HG03521 (cell line): Measurements from ENCODE around the gene KCNJ15.

Source experiments
- ATAC-seq: cut with Tn5 transposase; IDR thresholded peaks from one replicate; pipeline ENCODE4 v1.9.1; 2021; ENCODE audit warnings: mild to moderate bottlenecking, moderate library complexity; ENCODE audit not compliant: unreplicated experiment

The KCNJ15 gene

DNA sequence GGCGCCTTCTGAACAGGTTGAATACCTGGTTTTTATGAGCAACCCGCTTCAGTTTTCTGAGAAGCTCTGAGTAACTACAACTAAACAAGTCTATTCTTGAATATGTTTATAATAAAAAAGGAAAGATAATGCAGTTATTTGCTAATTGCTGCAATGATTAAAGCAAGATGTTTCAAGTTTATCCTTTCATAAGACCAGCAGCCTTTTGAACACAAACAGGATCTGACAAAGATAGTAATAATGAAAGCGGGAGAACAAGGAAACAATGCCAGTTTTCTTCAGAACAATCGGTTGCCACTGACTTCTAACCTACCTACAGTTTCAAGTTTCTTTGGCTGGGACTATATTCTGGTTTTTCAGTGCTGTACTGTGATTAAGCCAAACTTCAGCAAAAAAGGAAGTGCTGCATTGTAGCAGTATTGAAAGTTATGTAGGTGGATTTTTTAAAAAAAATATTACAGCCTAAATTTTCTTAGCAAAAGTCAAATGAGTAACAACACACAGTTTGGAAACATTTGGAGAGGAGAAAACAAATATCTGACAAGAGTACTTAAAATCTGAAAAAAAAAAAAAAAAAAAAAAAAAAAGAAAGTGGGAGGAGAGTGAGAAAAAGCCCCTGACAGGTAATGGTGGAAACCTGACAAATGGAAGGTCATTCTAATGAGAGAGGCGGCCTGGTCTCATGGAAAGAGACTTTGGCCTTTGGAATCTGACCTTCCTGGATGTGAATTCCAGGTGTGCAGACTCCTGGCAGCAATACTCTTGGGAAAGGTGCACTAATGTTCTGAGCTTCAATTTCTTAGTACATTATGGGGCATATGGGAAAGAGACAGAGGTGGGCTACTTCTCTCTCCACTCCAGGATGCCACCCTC lies 11.4 kb downstream of the KCNJ15 start:
- ATAC-seq, result no peak

- peak; percentile 22 for ATAC-seq
Measured at GRCh38 chr21:38268864-38269575, 12.2 kb downstream of the KCNJ15 start.

DNA sequence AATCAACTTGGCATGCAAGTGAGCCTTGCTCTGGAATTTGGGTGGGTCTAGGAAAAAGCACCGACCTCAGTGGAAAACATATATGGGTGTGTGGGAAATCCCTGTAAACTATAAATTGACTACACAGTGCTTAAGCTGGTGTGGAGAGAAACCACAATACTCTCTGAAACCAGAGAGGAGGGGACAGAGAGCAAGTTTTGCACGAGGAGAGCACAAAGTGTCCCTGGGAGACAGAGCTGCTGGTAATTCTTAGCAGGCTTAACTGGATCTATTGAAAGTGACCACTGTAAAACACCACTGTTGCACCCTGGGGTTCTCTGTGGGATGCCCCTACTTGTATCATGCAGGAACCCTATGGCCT lies 12.8 kb downstream of the KCNJ15 start:
- ATAC-seq, result peak; percentile 56

DNA sequence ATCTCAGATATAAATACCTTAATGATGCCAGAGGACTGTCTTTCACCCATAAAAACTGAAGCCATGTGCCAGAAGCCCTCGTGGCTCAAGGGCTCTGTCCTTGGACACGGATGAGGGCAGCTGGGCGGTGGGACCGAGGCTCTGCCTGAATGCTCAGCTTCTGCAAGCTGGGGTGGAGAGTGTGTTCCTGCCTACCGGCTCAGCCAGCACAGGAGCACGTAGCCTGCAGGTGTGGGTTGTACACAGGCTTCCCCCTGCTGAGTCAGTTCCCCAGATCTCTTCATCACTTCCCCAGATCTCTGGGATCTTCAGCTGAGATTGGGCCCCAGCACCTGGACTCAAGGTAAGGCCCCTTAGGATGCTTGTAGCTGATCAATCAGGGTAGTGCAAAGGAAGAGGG lies 15.4 kb downstream of the KCNJ15 start:
- ATAC-seq, result no peak

DNA sequence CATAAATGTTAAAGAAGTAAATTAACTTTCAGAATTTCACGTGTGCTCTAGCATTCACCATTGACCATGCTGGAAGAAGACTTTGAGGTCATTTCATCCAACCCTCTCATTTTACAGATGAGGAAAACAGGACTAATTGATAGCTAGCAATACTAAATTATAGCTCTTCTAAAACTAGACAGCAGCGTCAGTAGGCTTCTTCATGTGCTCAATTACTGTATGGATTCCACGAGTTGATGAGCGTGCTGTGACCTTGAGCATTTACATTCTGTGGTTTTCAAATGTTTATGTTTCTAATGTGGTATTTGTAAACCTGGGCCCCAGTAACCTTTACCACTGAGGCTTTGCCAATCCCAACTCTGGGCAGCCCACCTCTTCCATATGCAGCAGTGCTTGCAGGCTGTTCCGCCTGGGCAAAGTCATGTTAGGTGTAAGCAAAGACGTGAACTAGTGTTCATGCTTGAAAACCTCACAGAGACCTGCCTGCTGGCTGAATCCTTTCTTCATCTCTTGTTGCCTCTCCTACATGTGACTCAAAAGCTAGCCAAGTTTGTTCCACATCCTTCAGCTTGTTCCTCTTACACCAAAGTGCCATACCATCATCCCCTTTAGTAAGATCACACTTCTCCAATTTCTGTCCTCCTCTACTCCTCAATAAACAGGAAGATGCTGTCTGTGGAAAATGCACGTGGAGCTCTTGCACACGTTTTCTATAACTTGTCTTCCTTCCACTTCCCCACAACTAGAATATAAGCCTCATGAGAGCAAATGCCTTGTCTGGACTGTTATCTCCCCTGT lies 17.2 kb downstream of the KCNJ15 start:
- no peak for ATAC-seq

DNA sequence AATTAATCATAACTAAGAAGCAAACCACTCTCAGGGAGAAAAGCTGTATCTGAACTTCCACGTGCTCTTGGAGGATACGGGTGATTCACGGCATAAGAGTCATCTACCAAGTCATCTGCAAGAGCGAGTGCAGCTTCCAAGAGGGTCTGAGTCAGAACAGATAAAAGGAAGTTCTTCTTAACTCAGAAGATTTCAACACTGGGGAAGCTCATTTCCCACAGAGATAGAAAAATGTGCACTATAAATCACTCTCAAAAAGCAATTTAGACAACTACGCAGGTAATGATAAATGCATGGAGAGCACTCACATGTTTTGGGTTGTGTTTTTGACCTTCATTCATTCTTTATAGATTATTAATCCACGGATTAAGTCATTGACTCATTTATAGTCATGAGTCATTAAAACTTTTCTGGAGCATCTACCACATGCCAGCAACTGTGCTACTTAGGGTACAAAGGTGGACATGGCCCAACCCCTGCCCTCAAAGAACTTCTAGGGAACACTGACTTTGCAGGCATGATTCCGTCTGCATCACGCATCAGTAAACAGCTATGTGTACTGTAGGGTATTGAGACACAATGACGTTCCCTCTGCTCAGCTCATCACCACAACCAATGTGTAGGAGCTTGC lies 20.8 kb downstream of the KCNJ15 start:
- no peak for ATAC-seq

GRCh38 chr21:38280454-38280853 lies 23.7 kb downstream of the KCNJ15 start:
- no peak for ATAC-seq

DNA sequence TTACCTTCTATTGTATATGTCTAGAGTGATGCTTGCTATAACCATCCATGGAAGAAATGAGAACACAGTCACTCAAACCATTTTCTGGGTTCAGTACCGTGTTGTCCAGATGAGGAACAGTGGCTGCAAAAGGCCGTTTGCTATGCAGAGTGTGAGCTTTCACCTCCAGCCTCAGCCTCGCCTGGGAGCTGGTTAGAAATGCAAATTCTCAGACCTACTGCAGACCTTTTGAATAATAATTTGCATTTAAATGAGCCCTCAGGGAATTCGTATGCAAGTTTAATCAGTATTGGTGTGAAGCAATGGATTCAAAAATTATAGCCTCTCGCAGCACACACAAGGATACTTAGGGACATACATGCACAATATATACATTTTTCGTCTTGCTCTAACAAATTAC lies 24.1 kb downstream of the KCNJ15 start:
- ATAC-seq, result no peak

GRCh38 chr21:38282921-38283320 lies 26.1 kb downstream of the KCNJ15 start:
- no peak for ATAC-seq

- ATAC-seq, result no peak
Measured at GRCh38 chr21:38284216-38284615, 27.4 kb downstream of the KCNJ15 start.

GRCh38 chr21:38286739-38287471 lies 30.1 kb downstream of the KCNJ15 start:
- ATAC-seq, result no peak

DNA sequence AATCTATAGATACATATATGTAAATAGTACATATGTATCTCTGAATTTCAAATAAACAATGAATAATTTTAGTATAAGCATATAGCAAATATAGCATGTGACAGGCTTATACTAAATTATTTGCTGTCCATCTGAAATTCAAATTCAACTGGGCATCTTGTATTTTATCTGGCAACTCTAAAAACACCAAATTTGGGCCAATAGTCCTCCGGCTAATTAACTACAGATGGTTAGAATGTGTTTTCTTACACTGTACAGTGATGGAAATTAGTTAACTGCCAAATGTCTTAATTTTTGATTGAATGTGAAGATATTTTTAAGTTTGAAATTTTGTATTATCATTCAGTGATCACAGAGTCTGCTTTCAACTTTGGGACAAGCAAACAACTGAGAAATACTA lies 30.7 kb downstream of the KCNJ15 start:
- ATAC-seq, result no peak

GRCh38 chr21:38289705-38290485 lies 33.1 kb downstream of the KCNJ15 start:
- ATAC-seq, result no peak

DNA sequence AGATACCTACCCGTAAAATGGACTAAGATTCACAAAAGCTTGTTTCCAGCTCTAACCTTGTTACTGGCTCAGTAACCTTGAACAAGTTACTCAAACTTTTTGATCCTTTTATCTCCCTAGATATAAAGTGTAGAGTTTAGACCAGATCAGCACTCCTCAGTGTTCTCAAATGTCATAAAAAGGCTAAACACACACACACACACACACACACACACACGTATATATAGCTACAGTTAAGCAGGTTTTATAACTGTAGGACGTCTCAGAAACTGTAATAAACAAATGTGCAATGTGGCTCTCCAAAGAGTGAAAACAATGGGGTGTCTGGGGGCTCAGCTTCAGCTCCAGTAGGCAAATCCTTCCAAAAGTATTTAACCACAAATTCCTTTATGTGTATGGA lies 34.0 kb downstream of the KCNJ15 start:
- no peak for ATAC-seq

DNA sequence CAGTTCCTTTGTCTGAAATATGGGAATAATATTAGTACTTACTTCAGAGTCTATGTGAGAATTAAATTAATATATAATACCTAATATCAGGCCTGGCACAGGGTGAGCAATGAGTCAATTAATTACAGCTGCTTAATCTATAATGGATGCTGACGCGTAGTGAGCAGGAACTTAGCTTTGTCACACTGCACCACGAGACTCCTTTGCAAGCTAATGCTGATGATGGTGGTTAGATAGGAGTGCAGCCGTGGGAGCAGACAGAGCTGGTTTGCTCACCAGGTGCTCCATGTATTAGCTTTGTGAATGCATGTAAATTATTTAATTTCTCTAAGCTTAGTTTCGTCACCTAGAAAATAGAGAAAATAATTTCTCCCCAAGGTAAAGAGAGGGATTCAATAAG lies 35.1 kb downstream of the KCNJ15 start:
- ATAC-seq, result no peak

DNA sequence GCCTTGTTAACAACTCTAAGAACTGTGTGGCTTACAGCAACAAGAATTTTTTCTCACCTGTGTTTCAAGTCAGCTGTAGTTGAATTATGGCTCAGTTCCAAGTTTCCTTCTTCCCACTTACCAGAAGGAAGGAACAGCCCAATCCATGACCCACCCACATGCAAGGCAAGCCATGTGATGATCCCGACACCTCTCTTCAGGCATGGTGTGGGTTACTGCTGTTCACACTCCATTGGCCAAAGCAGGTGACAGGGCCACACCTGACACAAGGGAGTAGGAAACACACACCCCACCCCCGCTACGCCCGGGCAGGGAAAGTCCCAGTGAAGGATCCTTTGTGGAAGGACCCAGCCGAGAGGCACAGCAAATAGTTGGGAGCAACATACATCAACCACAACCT lies 36.3 kb downstream of the KCNJ15 start:
- no peak for ATAC-seq

DNA sequence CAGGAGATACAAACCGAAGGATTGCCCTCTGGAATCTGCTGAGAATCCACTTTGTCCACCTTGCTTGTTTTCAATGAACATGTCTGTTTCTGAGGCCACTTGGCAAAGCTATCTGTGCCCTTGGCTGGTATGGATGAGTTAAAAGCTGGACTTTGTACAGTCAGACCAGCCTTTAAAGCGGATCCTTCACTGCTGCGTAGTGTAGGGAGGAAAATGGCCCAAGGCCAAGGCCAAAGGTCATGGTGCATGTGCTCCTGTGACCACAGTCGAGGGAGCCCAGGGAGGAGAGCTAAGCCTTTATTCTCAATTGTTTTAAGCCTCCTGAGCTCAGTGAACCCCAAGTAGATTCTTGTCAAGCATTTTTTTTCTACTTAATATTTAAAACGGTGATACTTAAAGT lies 37.0 kb downstream of the KCNJ15 start:
- no peak for ATAC-seq

DNA sequence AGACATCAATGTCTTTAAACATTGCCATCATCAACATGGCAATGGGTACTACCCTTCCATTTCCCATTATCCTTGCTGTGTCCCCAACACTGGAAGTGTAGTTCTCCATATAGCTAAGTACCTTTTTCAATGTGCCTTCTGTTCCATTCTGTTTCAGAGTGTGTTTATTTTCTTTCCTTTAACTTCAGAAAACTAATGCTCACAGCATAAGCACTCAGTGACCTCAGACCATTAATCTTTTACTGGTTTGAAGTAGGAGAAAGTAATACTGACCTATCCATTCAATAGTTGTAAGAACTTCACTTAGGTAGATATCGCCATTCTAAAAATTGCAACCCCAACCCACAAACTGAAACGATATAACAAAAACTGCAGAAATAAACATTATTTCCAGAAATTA lies 37.8 kb downstream of the KCNJ15 start:
- ATAC-seq, result no peak

- ATAC-seq, result no peak
Measured at GRCh38 chr21:38295997-38296764, 39.4 kb downstream of the KCNJ15 start.
